Measurements from ENCODE around the gene LRMDA. TPM values are rescaled to one million over a fixed set of nuclear protein-coding genes. Genes with fewer than 3 reads are reported as not detected.

LRMDA gene
- total RNA-seq, 4 donors from 2014 or later = 9.8 to 18.6 (median 15.8) TPM

DNA sequence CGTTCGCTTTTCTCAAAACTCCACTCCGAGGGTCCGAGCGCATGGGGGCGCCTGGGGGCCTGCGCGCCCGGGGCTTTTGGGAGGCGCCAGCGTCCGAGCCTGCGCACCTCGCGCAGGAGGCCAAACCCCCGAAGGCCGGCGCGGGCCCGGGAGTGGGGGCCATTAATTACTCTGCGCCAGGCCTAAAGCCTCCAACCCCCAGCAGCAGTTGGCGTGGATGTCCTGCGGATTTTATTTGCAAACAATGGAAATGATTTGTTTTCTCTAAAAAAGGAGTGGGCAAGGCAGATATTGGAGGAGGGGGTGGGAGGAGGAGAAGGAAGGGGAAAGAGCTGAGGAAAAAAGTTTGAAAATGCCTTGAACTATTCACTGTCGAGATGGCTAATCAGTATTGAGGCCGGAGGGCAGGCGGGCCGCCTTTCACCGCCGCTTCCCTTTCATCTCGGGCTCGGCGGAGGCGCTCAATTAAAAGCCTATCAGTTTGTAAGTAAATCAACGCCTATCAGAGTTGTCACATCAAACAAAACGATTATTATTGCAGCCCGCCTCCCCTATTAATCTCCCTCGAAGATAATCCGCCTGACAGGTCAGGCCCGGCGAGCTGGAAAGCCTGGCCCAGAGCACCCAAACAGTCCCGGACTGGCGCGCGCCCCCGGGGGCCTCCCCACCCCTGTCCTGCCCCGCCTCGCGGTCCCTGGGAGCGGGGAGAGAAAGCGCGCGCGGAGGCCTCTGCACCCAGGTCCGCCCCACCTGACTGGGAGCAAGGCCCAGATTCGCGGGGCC lies 26.4 kb upstream of the LRMDA start:
- peaks cover 0 to 40% (median 6%) of the 10 kb centered on the region in 4 donors for H3K4me1 ChIP-seq
- DNase-seq (ENCODE audit: low spot score in 2 of 2) = no peak
- 30 to 39% methylated on average over 40 to 56 of the region's 56 CpGs for WGBS, 2 donors

DNA sequence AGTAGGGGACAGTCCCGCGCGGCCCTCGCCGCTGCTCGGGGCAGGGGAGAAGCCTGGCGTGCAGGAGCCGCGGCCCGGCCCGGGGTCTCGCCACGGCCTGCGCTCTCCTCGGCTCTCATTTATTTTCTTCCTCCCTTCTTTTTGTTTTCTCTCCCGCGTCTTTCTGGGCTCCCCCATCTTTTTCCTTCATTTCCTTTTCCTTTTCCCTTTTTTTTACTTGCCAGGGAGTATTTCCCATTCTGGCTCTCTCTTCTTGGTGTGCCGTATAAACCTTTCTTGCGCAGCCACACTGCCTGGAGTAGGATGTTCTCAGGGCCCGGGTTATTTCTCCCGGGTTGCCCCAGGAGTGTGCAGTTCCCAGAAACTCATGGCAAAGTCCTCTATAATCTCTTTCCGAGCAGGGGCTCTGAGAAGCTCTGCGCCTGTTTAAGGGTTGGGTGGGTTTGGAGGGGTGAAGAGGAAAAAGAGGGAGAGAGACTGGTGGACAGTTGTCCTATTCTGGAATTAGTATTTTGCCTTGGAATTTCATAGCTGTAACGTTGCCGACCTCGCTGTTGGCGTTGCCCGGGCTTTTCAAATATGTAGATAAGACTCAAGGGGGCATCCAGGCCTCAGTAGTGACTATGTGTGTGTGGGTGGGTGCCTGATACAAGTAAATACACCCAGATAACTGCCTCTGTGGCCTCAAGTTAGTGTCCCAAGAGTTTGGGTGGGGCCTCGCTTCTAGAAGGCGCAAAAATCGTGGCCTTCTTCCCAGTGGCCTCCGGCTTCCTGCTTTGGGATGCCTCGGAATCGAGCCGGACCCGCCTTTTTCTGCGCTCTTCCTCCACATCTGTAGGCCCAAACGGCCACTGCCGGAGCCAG lies 25.6 kb upstream of the LRMDA start:
- H3K9me3 ChIP-seq = no peaks in the 10 kb centered on the region
- DNase-seq (ENCODE audit: low spot score in 2 of 2) = no peak
- H3K36me3 ChIP-seq = no peaks in the 10 kb centered on the region
- TF ChIP-seq CTCF (IDR thresholded peaks at IDR 0.05) (no peak), EP300 (IDR thresholded peaks at IDR 0.05) (no peak), POLR2A (IDR thresholded peaks at IDR 0.05) (no peak)
- H3K4me1 ChIP-seq = peaks cover 0 to 45% (median 6%) of the 10 kb centered on the region in 4 donors
- H3K27me3 ChIP-seq = peaks cover 0 to 4% of the 10 kb centered on the region in 2 donors
- peak overlapping the region; percentile 75 to 95 (median 88) for H3K4me3 ChIP-seq
- whole genome bisulfite sequencing, 2 donors = 63 to 68% methylated on average over 39 of the region's 39 CpGs
- peak overlapping the region; percentile 90 to 97 (median 95) for H3K27ac ChIP-seq

More for the DNA sequence above, 26.4 kb upstream of the LRMDA start:
- Histone ChIP-seq H3K9me3 (no peaks in the 10 kb centered on the region), H3K36me3 (no peaks in the 10 kb centered on the region), H3K4me3 (peak overlapping the region; percentile 75 to 95 (median 88)), H3K27me3 (peaks cover 0 to 4% of the 10 kb centered on the region in 2 donors), H3K27ac (peak overlapping the region; percentile 90 to 97 (median 95))
- TF ChIP-seq EP300 (IDR thresholded peaks at IDR 0.05) (no peak), CTCF (IDR thresholded peaks at IDR 0.05) (no peak), POLR2A (IDR thresholded peaks at IDR 0.05) (no peak)

- H3K27me3 ChIP-seq = peaks cover 0 to 4% of the 10 kb centered on the region in 2 donors
- peak overlapping the region in 1 of 4 donors; percentile 57 for H3K4me3 ChIP-seq
- H3K36me3 ChIP-seq = no peaks in the 10 kb centered on the region
- H3K9me3 ChIP-seq = no peaks in the 10 kb centered on the region
- 95% methylated on average over 23 to 29 of the region's 29 CpGs for WGBS, 2 donors
- no peak for DNase-seq (ENCODE audit: low spot score in 2 of 2)
- peak overlapping the region in 3 of 4 donors; percentile 93 to 97 (median 97) for H3K27ac ChIP-seq
- TF ChIP-seq CTCF (IDR thresholded peaks at IDR 0.05) (no peak), POLR2A (IDR thresholded peaks at IDR 0.05) (no peak), EP300 (IDR thresholded peaks at IDR 0.05) (no peak)
- H3K4me1 ChIP-seq = peaks cover 0 to 45% (median 6%) of the 10 kb centered on the region in 4 donors
Observed at GRCh38 chr10:75406462-75407223, 24.8 kb upstream of the LRMDA start.

DNA sequence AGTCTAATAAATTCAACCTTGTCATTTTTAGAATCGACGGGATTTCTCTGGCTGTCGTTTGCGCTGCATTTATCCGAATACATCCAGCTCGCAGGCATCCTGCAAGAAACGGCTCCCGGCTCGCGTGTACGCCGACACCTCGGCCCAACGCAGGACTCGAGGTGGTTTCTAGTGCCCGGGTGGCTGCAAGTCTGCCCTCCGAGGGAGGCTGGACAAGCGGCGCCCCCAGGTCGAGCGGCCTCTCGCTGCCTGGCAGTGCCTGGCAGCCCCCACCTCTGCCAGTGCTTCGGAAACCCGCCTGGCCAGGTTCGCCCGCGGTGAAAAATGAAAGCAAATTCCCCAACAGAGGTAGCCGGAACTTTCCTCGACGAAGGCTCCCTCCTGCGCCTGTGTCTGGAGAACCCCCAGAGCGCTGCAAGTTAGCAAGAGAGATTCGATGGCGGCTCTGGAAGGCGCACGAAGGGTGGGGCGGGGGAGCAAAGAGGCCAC lies 24.2 kb upstream of the LRMDA start:
- H3K27ac ChIP-seq = peak overlapping the region; percentile 71 to 92 (median 81)
- TF ChIP-seq EP300 (IDR thresholded peaks at IDR 0.05) (no peak), CTCF (IDR thresholded peaks at IDR 0.05) (no peak), POLR2A (IDR thresholded peaks at IDR 0.05) (no peak)
- no peaks in the 10 kb centered on the region for H3K9me3 ChIP-seq
- DNase-seq (ENCODE audit: low spot score in 2 of 2) = no peak
- peaks cover 0 to 4% of the 10 kb centered on the region in 2 donors for H3K27me3 ChIP-seq
- peaks cover 0 to 45% (median 6%) of the 10 kb centered on the region in 4 donors for H3K4me1 ChIP-seq
- no peaks in the 10 kb centered on the region for H3K36me3 ChIP-seq
- 77 to 86% methylated on average over 37 of the region's 37 CpGs for WGBS, 2 donors
- H3K4me3 ChIP-seq = peak overlapping the region; percentile 1 to 65 (median 60)

All from tibial nerve (tissue), 4 donors.